GM21723 (cell line): ENCODE data around the gene CRYBG3.

Experiments
- ATAC-seq: cut with Tn5 transposase; IDR thresholded peaks from one replicate; pipeline ENCODE4 v1.9.1; 2021; ENCODE audit warnings: mild to moderate bottlenecking, moderate library complexity; ENCODE audit not compliant: unreplicated experiment

Gene CRYBG3

DNA sequence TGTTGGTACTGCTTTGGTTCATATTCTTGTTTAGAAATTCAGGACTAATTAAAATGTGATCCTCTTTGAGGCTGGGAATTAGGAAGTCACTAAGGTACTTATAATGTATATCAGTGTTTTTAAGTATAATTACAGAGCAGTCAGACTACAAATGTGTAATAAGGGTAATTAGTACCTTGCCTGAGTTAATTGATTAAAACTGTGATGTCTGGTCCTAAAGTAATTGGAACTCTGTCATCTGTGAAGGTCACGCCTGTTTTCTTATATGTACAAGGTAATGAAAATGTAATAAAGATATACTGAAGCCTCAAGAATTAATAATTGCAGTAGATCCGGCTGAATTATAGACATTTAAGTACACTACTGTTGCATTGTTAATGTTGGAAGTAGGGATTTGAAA is 117.6 kb downstream of the CRYBG3 start:
- no peak for ATAC-seq

DNA sequence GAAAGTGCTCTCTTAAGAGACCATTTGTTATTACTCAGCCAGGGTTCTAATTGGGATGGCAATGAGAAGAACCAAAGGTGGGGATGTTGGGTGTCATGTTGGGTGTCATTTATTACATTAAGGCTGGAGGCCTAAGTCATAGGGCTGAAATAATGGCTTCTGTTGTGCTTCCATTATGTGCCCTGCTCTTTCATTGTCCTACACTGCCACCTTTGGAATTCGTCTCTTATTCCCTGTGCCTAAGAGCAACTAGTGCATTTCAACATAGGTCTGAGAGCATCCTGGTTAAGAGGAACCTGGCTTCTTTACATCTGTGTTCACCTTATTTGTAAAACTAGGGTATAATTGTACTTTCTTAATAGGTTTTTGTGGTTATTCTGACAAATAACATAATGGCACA is 118.2 kb downstream of the CRYBG3 start:
- no peak for ATAC-seq

DNA sequence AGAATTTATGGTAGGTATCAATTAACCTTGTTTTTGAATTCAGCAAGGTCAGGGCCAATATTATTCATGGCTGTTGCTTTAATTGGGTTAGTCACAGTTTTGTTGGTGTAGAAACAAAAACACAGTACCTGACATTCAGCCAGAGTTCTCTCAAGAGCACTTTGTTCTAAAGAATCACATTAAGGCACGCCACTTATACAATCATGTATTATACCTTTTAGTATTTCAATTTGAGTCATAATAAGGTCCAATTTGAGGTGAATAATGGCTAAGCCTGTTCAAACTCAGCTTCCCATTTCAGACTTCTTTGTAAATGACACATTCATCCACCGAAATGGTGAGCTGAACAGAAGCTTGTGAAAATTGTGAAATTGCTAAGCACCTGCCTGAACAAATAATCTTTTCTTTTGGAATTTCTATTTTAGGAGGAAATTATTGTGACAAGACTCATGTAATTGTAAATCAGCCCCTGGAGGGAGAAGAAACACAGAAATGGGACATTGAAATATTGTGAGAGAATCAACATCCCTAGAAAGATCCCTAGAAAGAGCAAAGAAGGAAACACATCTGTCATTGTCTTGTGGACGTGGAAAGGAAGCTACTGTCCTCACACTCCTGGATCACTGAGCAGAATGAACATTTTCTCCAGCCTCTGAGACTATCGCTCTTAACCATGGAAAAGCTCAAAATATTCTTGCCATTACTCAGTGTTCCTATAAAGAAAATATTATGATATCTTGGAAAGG is 121.2 kb downstream of the CRYBG3 start:
- ATAC-seq: no peak

DNA sequence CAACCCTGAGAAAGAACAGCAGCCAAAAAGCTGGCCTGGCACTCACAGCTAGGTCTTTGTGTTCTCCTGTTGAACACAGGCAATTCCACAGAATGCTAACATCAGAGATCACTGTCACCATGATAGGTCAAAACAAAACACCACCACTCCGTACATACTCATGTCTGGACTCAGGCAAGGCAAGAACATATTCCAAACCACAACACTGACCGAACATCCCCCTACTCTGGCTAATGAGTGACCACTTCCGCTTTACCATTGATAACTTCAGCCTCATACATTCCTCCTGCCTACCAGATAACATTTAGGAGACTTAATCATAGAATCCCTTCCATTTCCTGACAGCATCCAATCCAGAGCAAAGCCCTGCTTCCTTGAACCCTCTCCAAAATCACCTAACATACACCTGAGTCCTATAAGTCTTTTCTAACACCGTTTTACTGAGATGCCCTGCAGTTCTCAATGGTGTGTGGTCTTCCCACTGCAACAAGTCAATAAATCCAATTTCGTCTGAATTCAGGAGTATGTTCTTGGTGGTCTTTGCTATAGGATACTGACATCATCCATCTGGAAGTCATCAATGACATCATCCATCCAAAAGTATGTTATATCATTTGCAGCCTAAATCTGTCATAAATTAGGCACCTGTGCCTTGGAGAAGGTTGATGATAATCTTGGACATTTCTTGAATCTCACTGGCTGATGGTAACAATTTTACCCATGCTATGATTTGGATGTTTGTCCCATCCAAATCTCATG is 126.7 kb downstream of the CRYBG3 start:
- ATAC-seq: no peak

DNA sequence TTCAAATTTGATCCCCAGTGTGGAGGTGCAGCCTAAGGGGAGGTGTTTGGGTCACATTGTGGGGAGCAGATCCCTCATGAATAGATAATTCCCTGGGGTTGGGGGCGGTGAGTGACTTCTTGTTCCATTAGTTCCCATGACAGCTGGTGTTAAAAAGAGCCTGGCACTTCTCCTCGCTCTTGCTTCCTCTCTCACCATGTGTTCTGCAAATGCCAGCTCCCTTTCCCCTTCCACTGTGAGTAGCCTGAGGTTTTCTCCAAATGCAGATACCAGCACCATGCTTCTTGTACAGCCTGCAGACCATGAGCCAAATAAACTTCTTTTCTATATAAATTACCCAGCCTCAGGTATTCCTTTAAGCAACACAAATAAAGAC is 127.3 kb downstream of the CRYBG3 start:
- no peak for ATAC-seq

DNA sequence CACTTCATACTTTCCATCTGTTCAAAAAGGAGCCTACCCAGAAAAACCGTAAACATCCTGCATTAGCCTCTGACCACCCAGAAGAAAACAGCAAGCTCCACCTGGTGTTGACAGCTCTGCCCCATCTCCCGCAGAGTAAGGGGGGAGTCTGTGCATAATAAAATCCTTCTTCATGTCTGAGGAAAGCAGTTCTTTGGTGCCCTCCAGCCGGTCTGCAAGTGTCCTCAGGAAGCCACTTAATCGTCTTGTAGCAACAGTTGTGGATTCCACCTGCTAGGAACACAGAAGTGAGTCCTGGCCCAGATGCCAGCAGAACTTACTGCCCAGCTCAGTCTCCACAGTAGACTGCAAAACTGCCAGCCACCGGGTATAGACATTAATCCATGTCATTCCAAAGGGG is 127.9 kb downstream of the CRYBG3 start:
- ATAC-seq: no peak

DNA sequence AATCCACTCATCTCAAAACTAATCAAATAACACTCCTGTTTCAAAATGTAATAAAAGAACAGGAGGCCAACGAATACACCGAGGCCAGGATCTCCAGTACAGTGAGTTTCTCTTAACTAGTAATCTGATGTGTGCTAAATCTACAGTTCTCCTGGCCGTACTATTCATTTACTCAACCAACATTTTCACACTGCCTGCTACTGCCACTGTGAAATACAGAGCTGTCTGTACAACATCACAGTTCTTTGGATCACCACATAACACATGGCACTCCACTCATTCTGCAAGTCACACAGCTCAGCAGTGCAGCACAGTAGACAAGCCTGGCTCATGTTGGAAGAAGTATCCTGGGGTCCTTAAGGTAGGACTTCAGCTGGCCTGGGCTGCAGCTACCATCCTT is 128.5 kb downstream of the CRYBG3 start:
- no peak for ATAC-seq

DNA sequence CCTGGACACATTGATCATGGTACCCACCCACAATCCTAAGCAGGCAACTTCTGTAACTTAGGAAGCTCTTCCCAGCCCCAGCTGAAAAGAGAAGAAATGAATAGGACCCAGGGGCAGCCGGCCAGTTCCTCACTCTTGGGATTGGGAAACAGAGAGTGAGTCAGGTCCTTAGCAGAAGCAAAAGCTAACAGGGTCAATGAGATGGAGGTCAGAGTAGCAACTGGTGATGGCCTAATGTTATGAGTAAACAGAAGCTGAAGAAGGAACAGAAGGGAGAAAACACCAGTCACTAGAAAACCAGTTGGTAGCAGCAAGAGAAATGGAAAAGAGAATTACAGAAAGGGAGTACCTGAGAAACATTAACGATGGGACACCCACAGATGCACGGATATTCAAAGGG is 130.5 kb downstream of the CRYBG3 start:
- no peak for ATAC-seq

DNA sequence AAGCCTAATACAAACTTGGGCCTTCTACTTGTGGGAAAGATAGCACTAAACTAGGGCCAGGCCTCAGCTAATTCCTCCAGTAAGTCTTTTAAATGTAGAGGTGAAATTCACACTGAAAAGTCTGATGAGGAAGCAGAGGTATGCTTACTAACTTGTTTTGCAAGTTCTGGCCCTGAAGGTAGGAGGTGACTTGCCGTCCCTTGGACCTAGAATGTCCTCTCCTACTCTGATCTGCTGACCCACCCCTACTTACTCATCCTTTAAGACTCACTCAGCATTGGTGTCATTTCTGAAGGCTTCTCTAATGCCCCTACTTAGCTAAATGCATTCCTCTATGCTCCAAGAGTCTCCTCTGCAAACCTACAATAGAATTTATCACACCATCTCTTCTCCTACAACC is 131.1 kb downstream of the CRYBG3 start:
- no peak for ATAC-seq

DNA sequence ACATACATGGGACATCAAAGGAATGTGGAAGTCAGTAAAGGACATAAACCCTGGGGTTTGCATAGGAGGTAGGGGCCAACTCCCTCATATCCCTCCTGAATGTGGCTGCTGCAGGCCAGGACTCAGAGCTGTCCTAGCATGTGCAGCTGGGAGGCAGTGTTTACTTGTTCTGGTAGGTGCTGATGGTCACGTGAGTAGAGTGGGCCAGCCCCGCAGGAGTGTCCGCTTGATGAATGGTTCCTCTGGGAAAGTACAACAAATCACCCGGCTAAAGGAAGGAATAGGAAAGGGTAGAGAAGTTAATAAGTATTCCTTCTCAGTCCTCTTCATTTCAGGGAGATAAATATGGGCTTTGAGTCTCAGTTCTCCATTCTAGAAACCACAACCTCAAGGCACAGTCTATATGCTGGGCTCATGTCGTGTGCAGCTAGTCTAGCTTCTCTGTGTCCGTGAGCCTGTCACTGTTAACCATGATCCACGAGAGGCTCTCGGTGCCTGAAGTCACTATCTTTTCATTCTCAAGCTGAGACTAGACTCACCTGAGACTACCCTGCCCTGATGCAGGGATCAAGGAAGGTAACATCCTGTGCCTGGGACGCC is 132.5 kb downstream of the CRYBG3 start:
- ATAC-seq: no peak

DNA sequence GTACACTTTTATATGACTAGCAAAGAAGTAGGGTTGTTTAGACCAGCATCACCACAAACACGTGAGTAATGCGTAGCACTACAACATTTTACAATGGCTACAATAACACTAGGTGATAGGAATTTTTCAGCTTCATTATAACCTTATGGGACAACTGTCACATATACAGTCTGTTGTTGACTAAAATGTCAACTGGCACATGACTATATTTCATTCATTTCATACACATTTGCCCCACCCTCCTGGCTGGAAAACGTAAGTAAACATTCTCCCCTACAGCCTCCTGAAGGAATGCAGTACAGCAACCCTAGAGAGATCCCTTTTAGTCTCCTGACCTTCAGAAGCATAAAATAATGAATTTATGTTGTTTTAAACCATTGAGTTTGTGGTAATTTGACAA is 134.2 kb downstream of the CRYBG3 start:
- no peak for ATAC-seq

DNA sequence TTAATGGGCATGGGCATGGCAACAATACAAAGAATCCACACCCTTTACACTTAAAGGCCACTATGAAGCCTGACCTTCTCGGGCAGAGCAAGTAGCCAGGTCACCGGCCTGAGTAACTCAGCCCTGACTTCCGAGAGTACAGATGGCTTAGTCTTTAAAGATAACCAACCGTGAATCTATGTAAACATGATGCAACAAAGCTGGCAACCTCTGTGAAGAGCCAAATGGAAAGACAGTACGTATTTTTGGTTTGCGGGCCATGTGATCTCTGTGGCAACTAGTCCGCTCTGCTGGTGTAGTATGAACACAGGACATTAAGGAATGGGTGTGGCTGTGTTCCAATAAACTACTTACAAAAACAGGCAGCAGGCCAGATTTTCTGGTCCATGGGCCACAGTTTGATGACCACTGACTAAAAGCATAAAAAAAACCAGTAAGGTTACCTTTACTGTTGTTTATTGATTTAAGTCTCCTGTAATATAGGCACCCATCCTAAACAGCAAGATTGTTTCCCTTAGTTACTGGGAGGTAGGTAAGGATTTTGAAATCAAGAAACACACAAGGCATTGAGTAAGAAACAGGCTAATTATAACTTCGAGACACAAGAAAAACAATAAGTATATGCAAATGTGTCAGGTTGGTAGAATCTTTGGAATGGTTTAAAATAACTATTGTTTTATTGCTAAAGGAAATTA is 136.0 kb downstream of the CRYBG3 start:
- no peak for ATAC-seq

DNA sequence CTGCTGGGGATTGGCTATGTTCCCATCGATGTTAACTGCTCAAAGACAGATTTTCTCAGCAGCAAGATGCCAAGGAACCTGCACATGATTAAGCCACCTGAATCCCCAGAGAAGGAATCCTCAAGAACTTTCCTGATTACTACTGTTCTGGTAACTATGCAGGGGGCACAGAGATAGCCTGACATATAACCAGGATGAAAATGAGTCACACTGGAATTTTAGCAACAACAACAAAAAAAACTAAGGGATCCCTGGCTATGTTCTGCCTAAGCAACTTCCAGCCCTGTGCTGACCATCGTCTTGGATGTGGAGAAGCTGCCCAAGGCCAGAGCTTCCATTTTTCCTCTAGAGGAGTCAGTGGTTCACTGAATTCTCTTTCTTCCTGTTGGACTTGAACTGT is 136.6 kb downstream of the CRYBG3 start:
- no peak for ATAC-seq

DNA sequence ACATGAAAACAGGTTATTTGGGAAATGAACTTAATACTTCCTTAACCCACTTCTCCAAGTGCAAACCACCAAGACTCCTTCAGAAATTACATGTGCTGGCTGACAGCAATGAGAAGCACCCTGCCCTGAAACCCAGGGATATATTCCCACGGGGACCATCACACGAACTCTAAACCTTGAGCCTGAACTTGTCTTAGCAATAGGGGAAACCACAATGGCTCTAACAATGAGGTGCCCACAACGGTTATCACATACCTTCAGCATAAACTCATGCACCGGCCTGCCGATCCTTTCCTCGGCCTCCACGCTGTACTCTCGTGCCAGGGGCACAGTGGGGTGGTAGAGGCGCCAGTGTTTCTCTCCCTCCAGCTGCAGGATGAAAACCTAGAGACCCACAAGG is 137.0 kb downstream of the CRYBG3 start:
- no peak for ATAC-seq

DNA sequence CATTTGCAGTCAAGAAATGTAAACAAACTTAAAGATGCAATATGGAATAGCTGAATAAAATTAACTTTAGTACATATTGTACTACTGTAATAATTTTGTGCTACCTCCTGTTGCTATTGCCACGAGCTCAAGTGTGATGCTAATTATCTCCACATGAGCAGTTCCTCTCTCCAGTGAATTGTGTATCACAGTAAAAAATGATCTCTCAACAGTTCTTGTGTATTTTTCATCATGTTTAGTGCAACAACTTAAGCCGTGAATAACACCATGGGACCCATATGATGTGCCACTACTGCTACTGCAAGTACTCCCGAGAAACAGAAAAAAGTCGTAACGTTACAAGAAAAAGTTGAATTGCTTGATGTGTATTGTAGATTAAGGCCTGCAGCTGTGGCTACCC is 138.1 kb downstream of the CRYBG3 start:
- no peak for ATAC-seq

DNA sequence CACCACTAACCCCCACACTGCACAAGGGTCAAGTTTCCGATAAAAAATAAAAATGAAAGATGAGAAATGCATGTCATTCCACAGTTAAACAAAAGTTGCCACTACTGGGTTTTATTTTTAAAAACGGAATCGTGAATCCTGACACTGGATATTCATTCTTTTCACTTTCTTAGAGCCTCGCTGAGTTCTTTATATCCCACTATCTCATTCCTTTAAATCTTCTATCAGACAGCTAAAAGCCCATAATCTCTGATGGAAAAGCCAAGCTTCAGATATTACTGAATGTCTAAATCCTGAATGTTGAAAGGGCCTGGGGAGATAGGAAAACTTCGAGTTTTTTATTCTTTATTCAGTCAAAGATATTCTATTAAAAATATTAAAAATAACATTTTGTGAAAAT is 138.7 kb downstream of the CRYBG3 start:
- ATAC-seq: no peak

DNA sequence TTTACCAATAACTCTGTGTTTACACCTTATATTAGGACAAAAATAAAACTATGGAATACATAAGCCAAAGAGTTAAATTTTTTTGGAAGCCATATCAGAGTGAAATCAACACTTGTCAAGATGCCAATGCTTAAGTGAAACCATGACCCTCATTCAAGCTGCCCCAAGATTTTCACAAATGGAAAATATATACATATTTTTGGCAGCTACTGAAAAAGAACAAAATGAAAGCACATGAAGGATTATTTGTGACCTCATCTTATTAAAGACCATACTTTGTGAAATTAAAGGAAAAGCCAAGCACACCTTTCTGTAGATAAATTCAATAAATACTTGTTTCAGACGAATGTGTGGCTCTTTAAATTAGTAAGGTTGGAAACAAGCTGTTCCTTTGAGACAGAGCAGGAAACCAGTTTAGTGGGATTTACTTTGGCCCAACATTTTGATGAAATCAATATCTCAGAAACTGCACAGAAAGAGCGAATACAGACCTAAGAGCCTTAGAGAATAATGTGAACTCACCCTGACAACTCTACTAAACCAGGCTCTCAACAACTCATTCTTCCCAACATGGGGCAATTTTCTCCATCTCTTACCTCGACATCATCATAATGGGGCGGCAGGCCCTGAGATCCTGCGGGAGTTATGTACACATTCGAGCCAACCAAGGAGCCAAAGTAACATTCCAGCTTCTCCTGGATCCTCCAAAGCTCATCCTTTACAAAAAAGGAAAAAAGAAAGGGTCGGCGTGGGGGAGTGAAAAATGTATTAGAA is 139.4 kb downstream of the CRYBG3 start:
- ATAC-seq: no peak

DNA sequence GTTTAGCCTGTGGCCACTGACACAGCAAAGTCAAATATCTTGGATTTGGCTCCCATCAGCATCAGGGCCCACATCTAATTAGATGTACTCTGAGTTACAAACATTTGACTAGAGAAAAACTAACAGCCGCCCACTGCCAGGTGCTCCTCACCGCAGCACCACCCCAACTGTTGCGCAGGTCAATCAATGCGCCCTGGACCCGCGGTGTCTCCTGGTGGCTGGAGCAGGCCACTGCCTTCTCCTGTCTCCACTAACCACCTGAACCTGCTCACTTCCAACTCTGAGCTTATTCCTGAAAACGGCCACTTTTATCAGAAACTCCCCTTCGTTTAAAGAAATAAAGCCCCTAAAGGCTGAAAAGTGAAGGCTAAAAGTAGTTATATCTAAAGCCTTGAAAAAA is 146.2 kb downstream of the CRYBG3 start:
- no peak for ATAC-seq

DNA sequence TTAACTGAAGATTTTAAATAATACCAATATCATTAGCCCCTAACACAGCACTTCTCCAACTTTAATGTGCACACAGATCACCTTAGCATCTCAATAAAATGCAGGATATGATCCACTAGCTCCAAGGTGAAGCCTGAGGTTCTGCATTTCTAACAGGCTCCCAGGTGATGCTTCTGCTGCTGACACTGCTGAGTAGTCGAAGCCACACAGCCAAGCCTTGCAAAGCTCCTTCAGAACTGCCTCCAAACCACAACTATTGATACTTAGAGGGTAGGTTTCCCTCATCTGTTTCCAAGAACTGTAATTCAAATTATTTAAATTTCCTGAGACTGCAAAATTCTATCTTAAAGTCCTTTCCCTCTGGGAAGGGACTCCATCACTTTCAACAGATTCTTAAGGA is 146.6 kb downstream of the CRYBG3 start:
- no peak for ATAC-seq

DNA sequence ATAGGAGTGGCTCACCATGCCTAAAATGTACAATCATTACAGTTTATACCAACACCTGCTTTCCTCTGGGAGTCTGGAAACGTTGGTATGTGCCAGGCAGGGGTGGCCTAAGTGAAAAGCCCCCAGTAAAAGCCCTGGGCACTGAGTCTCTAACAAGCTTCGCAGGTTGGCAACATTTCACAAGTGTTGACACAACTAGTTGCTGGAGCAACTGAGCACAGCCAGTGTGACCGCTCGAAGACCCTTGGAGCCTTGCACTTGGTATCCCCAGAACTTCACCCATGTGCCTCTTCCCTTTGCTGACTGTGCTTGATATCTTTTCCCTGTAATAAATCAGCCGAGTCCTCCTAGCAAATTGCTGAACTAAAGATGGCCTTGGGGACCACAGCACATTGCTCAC is 147.7 kb downstream of the CRYBG3 start:
- ATAC-seq: no peak

DNA sequence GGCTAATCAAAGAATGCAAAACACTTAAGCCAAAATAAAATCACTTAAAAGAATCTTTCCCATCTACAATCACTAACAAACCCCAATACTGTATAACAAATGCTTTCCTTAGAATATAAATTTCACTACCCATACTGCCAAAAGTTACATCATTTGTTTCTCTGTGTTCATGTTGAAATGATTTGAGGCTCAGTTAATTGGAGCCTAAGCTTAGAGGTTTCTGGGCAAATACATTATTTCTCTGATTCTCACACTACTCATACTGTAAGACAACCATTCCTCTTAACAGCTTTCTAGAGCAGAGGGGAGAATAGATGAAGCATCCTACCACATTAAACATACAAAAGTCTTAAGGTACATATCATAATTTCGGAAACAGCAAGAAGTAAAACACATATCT is 148.3 kb downstream of the CRYBG3 start:
- ATAC-seq: no peak
